CD14-positive monocyte (primary cell): ENCODE measurements around the gene RPL23. TPM values are rescaled to one million over a fixed set of nuclear protein-coding genes. Genes with fewer than 3 reads are reported as not detected.

Source experiments
- DNase-seq, 3 donors: peaks; one replicate each; pipeline ENCODE4 v3.0.0-alpha.2; 2011 to 2022
- H2AFZ ChIP-seq: 2 replicates; pipeline ENCODE4 v1.6.0; 2012; ENCODE audit warnings: mild to moderate bottlenecking, low read depth, low read length, inconsistent platforms; ENCODE audit not compliant: insufficient read depth, poor library complexity, severe bottlenecking
- H3K27ac ChIP-seq, 2 donors: 1 replicate in 1 of 2; 2 replicates in 1 of 2; pipeline ENCODE4 v1.5.1; 2012 to 2013; ENCODE audit warnings: low read length in 2 of 2, control low read depth in 1 of 2, inconsistent platforms in 1 of 2, low read depth in 1 of 2, mild to moderate bottlenecking in 1 of 2
- H3K27me3 ChIP-seq, 2 donors: one replicate each; pipeline versions ENCODE4 v1.6.0 to v1.6.1; 2011 to 2013; ENCODE audit warnings: low read length in 2 of 2; ENCODE audit not compliant: control insufficient read depth in 2 of 2, insufficient read depth in 2 of 2
- H3K36me3 ChIP-seq, 2 donors: replicated peaks in 1 of 2; 1 replicate in 1 of 2; 2 replicates in 1 of 2; pipeline versions ENCODE4 v1.5.1 to v1.6.1; 2012 to 2013; ENCODE audit warnings: low read length in 2 of 2, control low read depth in 1 of 2, inconsistent platforms in 1 of 2, mild to moderate bottlenecking in 1 of 2; ENCODE audit not compliant: insufficient read depth in 2 of 2, control insufficient read depth in 1 of 2
- H3K4me1 ChIP-seq, 2 donors: 1 replicate in 1 of 2; 2 replicates in 1 of 2; pipeline versions ENCODE4 v1.5.1 to v1.6.1; 2012 to 2013; ENCODE audit warnings: low read length in 2 of 2, control low read depth in 1 of 2, inconsistent platforms in 1 of 2, mild to moderate bottlenecking in 1 of 2, moderate library complexity in 1 of 2; ENCODE audit not compliant: insufficient read depth in 2 of 2, control insufficient read depth in 1 of 2
- H3K4me2 ChIP-seq: replicated peaks from 2 replicates; pipeline ENCODE3; 2012; ENCODE audit warnings: low read length, moderate library complexity, mild to moderate bottlenecking; ENCODE audit not compliant: poor library complexity, severe bottlenecking; ENCODE audit errors: extremely low read depth
- H3K4me3 ChIP-seq, 3 experiments: fragments of 200-600 bp in 1 of 3; sonication (generic) in 1 of 3; replicated peaks in 1 of 3; 1 replicate in 2 of 3; 2 replicates in 1 of 3; pipeline ENCODE4 v1.5.1; 2011 to 2013; ENCODE audit warnings: low read length in 3 of 3, mild to moderate bottlenecking in 3 of 3, control low read depth in 2 of 3, low read depth in 2 of 3, inconsistent platforms in 1 of 3, moderate library complexity in 1 of 3
- H3K79me2 ChIP-seq: 2 replicates; pipeline ENCODE4 v1.6.0; 2012; ENCODE audit warnings: mild to moderate bottlenecking, control low read depth, inconsistent platforms, low read length, moderate library complexity; ENCODE audit not compliant: insufficient read depth
- H3K9ac ChIP-seq: 2 replicates; pipeline ENCODE4 v1.6.0; 2017; ENCODE audit warnings: low read length, mild to moderate bottlenecking; ENCODE audit not compliant: insufficient read depth, poor library complexity, severe bottlenecking
- H3K9me3 ChIP-seq, 2 donors: replicated peaks in 1 of 2; 1 replicate in 1 of 2; 2 replicates in 1 of 2; pipeline versions ENCODE4 v1.5.1 to v1.6.1; 2012 to 2013; ENCODE audit warnings: low read length in 2 of 2, control low read depth in 1 of 2; ENCODE audit not compliant: control insufficient read depth in 1 of 2, insufficient read depth in 1 of 2
- H4K20me1 ChIP-seq: 2 replicates; pipeline ENCODE4 v1.6.0; 2012; ENCODE audit warnings: mild to moderate bottlenecking, low read length, control low read depth, moderate library complexity; ENCODE audit not compliant: insufficient read depth
- H3K27ac Mint-ChIP-seq, 7 donors: one replicate each; pipeline ENCODE4 v1.8.0; 2020; ENCODE audit warnings: mild to moderate bottlenecking in 7 of 7, mixed read lengths in 7 of 7, moderate library complexity in 6 of 7, inconsistent platforms in 2 of 7
- H3K27me3 Mint-ChIP-seq, 3 donors: one replicate each; pipeline ENCODE4 v1.8.0; 2021 to 2022; ENCODE audit warnings: low read depth in 3 of 3, mild to moderate bottlenecking in 3 of 3, mixed read lengths in 3 of 3, moderate library complexity in 3 of 3, inconsistent platforms in 1 of 3
- H3K36me3 Mint-ChIP-seq, 2 donors: one replicate each; pipeline ENCODE4 v1.8.0; 2020; ENCODE audit warnings: mixed read lengths in 2 of 2, inconsistent platforms in 1 of 2, mild to moderate bottlenecking in 1 of 2
- H3K4me1 Mint-ChIP-seq: one replicate; pipeline ENCODE4 v1.8.0; 2020; ENCODE audit warnings: mild to moderate bottlenecking, mixed read lengths
- H3K4me3 Mint-ChIP-seq, 2 donors: one replicate each; pipeline ENCODE4 v1.8.0; 2020; ENCODE audit warnings: mild to moderate bottlenecking in 2 of 2, mixed read lengths in 2 of 2, moderate library complexity in 1 of 2
- H3K9me3 Mint-ChIP-seq, 7 donors: one replicate each; pipeline ENCODE4 v1.8.0; 2020 to 2022; ENCODE audit warnings: mixed read lengths in 7 of 7, mild to moderate bottlenecking in 6 of 7, moderate library complexity in 6 of 7, inconsistent platforms in 2 of 7
- WGBS: methylation state at CpG from one replicate; pipeline ENCODE4 v1.1.5; 2013; ENCODE audit warnings: missing lambda C conversion rate; ENCODE audit not compliant: insufficient coverage; 5-methylcytosine and 5-hydroxymethylcytosine counted together
- intact Hi-C, 2 donors: fragments of 100-400 bp; cut with micrococcal nuclease; formaldehyde crosslinking; loops; one replicate each; pipeline versions ENCODE4 v1.15.0 to v1.15.1; 2023
- polyA plus RNA-seq, 3 donors: library from polyadenylated mRNA; depleted of rRNA in 1 of 3; unstranded in 2 of 3; stranded (reverse) in 1 of 3; fragments of 300-500 nt in 2 of 3; fragments of >200 nt in 1 of 3; fragmentation: Illumina TruSeq in 2 of 3; gene quantifications; 1 replicate in 2 of 3; 2 replicates in 1 of 3; pipeline ENCODE4 v1.2.3, GENCODE V29; 2012 to 2021
- TF ChIP-seq, protein P1 (sequence below): fragments of 200-600 bp; IDR thresholded peaks from one replicate; pipeline ENCODE4 v1.8.0; 2022; ENCODE audit warnings: antibody characterized with exemption, mild to moderate bottlenecking

RPL23 gene
- polyA plus RNA-seq, 3 donors = 561 to 1,701 (median 618) TPM

GRCh38 chr17:38848557-38848891 is 5.0 kb downstream of the RPL23 start:
- Mint-ChIP-seq H3K27ac (no peak overlapping the region), H3K4me3 (no peak overlapping the region), H3K36me3 (peaks cover 52 to 64% of the 10 kb centered on the region in 2 donors), H3K4me1 (peaks cover 35% of the 10 kb centered on the region), H3K27me3 (peaks cover 0 to 4% (median 0%) of the 10 kb centered on the region in 3 donors), H3K9me3 (peaks cover 0 to 2% (median 0%) of the 10 kb centered on the region in 7 donors)
- Histone ChIP-seq H3K4me3 (no peak overlapping the region), H3K4me2 (no peak overlapping the region), H3K27ac (no peak overlapping the region), H3K36me3 (peaks cover 52 to 55% of the 10 kb centered on the region in 2 donors), H3K9ac (no peak overlapping the region), H3K9me3 (no peaks in the 10 kb centered on the region), H3K27me3 (no peaks in the 10 kb centered on the region), H2AFZ (no peak overlapping the region), H3K79me2 (peaks cover 44% of the 10 kb centered on the region), H4K20me1 (peaks cover 56% of the 10 kb centered on the region), H3K4me1 (peaks cover 23 to 25% of the 10 kb centered on the region in 2 donors)
- no peak for DNase-seq
- intact Hi-C loops = no loop called here
- WGBS = no CpG with 5 or more reads among the region's 1 CpG
- TF ChIP-seq, protein P1, sequence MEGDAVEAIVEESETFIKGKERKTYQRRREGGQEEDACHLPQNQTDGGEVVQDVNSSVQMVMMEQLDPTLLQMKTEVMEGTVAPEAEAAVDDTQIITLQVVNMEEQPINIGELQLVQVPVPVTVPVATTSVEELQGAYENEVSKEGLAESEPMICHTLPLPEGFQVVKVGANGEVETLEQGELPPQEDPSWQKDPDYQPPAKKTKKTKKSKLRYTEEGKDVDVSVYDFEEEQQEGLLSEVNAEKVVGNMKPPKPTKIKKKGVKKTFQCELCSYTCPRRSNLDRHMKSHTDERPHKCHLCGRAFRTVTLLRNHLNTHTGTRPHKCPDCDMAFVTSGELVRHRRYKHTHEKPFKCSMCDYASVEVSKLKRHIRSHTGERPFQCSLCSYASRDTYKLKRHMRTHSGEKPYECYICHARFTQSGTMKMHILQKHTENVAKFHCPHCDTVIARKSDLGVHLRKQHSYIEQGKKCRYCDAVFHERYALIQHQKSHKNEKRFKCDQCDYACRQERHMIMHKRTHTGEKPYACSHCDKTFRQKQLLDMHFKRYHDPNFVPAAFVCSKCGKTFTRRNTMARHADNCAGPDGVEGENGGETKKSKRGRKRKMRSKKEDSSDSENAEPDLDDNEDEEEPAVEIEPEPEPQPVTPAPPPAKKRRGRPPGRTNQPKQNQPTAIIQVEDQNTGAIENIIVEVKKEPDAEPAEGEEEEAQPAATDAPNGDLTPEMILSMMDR = no peak

GRCh38 chr17:38844261-38844757 is 9.2 kb downstream of the RPL23 start:
- Mint-ChIP-seq H3K4me3 (no peak overlapping the region), H3K36me3 (peaks cover 19 to 28% of the 10 kb centered on the region in 2 donors), H3K9me3 (peaks cover 0 to 1% (median 0%) of the 10 kb centered on the region in 7 donors), H3K27me3 (peaks cover 0 to 8% (median 3%) of the 10 kb centered on the region in 3 donors), H3K27ac (peak overlapping the region in 1 of 7 donors; percentile 73), H3K4me1 (peaks cover 9% of the 10 kb centered on the region)
- Histone ChIP-seq H3K36me3 (peaks cover 21 to 22% of the 10 kb centered on the region in 2 donors), H3K27ac (no peak overlapping the region), H3K79me2 (peaks cover 2% of the 10 kb centered on the region), H3K4me3 (no peak overlapping the region), H3K9ac (no peak overlapping the region), H3K4me1 (no peaks in the 10 kb centered on the region), H2AFZ (no peak overlapping the region), H3K4me2 (no peak overlapping the region), H4K20me1 (peaks cover 17% of the 10 kb centered on the region), H3K27me3 (no peaks in the 10 kb centered on the region), H3K9me3 (no peaks in the 10 kb centered on the region)
- DNase-seq = peak in 1 of 3 donors; percentile 28
- WGBS = 95% methylated on average over 12 of the region's 13 CpGs
- intact Hi-C loops = no loop called here
- TF ChIP-seq, protein P1 = no peak
